HG03135 (cell line): ENCODE data around the gene KCNS3.
"Not testable (repeated sequence)": the region's sequence is repeated elsewhere in the genome, so short reads cannot be mapped to it uniquely, and the experiment has no call there.

Source experiments
- ATAC-seq: cut with Tn5 transposase; IDR thresholded peaks from one replicate; pipeline ENCODE4 v1.9.1; 2021; ENCODE audit warnings: mild to moderate bottlenecking, moderate library complexity; ENCODE audit not compliant: unreplicated experiment

Gene KCNS3

DNA sequence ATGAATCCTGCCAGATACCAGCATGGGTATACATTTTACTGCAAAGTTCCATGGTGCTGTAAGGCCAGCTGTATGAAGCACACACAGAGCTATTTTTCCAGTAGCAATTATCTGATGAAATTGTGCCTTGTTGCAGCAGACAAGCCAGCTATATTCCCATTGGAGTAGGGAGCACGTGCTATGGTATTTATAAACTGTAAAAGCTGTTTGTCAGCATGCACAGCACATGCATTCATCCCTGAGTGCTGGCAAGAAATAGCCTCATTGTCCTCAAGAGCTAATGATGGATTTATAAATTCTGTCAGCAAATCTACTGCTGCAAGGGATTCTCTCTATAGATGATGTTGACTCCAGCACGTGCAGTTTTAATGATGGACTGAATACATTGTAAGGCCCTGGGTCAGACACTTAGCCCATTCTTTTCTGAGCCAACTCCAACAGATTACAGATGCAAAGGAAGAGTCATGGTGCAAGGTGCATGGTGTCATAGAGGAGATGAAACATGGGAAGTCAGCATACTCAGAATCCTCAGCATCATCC lies 61.7 kb downstream of the KCNS3 start:
- ATAC-seq: no peak

DNA sequence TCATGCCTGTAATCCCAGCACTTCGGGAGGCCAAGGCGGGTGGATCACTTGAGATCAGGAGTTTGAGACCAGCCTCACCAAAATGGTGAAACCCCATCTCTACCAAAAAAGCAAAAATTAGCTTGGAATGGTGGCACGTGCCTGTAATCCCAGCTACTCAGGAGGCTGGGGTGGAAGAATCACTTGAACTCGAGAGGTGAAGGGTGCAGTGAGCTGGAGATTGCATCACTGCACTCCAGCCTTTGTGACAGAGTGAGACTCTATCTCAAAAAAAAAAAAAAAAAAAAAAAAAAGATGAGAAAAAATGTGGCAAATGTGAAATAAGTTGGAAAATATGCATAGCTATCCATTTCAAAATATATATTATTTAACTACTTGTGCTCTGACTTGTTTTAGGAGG lies 65.0 kb downstream of the KCNS3 start:
- ATAC-seq: no peak

DNA sequence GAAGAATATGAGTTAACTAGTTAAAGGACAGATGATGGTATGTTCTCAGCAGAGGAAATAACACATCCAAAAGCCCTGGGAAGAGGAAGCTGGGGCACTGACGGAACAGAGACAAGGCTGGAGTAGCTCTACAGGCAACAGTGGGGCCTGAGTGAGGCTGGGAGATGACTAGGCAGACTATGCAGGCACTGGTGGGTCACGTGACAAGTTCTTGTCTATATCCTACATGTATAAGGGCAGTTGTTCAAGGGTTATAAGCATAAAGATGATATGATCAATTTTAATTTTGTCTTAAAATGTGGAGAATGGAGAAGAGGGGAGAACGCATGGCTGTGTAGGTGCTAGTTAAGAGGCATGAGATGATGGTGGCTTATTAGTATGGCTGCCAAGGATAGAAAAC lies 68.6 kb downstream of the KCNS3 start:
- no peak for ATAC-seq

DNA sequence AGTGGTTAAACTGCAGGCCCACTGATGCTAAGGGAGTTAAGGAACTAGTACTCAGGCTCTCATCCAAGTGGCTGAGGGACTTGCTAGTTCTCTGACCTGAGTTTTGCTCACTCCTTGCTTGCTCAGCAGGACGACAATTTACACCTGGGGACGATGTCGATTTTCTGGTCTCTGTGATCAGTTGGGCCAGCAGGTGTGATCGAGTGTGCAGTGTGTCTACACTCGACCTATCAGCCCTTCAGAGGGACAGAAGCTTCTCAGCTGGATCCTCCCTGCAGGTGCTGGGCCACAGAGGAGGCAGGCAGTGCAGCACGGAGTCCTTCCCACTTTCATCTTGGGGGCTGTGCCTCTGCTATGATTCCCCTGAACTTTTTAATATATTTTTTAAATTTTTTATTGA lies 71.5 kb downstream of the KCNS3 start:
- ATAC-seq: no peak

DNA sequence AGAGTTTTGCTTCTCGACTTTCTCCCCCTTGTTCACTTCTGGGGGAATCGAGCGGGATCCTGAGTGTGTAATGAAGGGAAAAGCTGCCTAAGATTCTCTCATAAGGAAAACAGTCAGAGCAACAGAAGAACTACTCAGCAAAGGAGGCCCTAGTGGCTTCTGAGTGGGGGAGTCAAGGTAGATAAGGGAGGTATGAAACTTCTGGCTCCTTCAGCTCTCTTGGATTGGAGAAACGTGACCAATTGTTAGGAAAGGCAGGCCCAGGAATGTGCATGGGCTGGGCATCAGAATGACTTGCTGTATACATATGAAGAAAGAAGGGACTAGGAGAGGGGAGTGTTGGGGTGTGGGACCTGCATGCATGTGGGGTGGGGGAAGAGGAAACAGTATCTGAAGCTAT lies 73.1 kb downstream of the KCNS3 start:
- ATAC-seq: no peak

DNA sequence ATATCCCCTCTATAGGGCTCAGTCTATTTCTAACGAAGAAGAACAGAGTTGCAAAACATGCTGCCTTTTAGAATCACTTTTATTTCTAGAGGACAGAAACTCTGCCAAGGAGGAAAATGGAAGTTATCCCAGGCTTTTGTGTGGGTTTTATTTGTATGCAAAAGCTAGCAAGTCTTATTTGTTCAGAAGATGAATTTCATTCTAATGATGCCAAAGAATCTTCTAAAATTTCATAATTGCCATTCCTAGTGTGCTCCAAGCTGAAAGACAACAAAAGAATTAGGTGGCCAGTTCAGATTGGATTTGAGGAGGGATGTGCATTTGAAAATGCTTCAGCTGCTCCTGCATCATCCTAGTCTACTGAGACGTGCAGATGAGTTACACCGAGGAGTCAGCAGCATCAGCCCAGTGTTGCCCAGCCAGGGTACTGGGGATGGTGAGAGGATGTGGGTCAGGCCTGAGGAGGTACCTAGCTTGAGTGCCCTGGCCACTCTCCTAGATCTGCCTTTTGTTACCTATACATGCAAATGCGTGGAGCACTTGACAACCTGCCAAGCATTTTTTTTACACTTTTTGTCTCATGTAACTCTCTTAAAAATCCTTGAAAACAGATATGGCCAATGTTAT lies 80.1 kb downstream of the KCNS3 start:
- no peak for ATAC-seq

DNA sequence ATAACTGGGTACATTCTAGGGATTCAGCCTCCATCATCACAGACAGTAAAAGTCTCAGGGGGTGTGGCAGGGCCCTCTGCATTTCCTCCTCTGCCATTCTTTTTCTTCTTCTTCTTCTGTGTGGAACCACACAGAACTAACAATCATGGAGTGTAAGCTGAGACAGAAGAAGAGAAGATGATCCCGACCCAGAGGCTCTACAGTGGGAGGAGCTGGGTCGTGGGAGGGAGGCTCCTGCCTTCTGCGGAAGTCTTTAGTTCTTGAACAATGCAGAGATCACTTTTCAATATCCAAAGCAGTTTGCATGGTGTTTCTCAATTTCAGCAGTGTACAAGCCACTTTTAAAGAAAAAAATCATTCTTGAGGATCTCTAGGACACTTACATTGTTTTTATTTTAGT lies 80.9 kb downstream of the KCNS3 start:
- no peak for ATAC-seq

DNA sequence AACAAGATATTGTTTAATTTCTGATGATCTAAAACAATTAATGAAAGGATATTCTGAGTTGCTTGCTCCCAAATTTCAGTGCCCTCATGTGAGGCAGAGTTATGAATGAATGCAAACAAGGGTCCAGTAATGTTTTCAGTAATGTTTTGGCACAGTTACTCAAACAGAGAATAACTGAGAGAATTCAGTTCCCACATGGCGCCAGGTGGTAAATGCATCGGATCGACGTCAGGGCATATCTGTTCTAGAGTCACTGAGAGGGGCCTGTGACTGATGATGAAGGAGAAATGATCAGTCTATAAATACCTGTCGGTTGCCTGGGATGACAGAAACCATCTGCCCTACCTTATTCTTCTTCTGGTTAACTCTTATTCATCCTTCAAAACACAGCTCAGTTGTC lies 81.4 kb downstream of the KCNS3 start:
- ATAC-seq: no peak

DNA sequence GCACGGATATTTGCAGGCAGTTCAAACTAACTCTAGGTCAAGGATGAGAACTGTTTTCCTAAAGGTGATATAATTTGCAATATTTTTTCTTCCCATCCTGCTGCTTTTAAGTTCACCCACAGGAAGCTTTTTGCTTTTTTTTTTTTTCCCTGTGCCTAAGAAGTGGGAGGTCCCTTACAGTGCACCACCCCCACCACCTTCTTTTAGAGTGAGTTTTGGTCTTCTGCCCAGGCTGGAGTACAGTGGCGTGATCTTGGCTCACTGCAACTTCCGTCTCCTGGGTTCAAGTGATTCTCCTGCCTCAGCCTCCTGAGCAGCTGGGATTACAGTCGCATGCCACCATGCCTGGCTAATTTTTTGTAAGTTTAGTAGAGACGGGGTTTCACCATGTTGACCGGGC lies 82.5 kb downstream of the KCNS3 start:
- ATAC-seq: no peak

DNA sequence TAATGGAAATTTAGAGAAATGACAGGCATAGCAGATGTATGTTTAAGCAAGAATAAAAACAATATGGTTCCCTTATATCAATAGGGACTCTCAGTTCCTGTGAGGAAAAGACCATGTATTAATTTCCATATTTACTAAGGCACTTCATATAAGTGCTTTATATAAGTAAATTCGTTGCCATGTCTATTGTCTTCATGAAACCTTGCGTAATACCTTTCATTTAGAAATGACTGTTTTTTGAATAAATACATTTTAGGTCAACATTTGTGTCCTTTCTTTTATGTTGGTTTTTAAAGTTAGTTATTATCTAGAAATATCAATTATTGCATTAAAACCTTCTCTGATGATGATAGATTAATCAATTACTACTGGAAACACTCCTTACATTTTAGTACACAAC lies 83.3 kb downstream of the KCNS3 start:
- ATAC-seq: no peak

DNA sequence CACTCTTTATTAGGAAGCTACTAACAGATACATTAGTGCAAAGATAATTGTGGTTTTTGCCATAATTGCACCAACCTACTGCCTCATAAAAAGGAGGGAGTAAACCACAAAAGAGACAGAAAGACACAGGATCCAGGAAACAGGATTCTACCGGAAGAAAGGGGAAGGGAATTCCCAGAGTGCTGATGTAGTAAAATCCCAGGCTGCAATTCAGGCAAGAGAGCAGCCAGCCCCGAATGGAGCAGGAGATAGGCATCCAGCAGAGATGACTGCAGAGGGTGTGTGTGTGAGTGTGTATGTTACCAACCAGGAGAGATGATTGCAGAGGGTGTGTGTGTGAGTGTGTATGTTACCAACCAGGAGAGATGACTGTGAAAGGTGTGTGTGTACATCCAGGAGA lies 84.4 kb downstream of the KCNS3 start:
- no peak for ATAC-seq

DNA sequence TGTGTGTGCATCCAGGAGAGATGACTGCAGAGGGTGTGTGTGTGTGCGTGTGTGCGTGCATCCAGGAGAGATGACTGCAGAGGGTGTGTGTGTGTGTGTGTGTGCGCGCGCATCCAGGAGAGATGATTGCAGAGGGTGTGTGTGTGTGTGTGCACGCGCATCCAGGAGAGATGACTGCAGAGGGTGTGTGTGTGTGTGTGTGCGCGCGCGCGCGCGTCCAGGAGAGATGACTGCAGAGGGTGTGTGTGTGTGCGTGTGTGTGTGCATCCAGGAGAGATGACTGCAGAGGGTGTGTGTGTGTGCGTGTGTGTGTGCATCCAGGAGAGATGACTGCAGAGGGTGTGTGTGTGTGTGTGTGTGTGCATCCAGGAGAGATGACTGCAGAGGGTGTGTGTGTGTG lies 85.1 kb downstream of the KCNS3 start:
- not testable (repeated sequence) for ATAC-seq

DNA sequence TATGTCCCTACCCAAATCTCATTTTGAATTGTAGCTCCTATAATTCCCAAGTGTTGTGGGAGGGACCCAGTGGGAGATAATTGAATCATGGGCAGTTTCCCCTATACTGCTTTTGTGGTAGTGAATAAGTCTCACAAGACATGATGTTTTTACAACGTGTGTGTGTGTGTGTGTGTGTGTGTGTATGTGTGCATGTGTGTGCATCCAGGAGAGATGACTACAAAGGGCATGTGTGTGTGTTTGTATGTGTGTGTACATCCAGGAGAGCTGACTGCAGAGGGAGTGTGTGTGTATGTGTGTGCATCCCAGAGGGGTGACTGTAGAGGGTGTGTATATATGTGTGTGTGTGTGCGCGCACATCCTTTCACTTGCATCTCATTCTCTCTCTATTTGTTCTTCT lies 86.7 kb downstream of the KCNS3 start:
- ATAC-seq: no peak

DNA sequence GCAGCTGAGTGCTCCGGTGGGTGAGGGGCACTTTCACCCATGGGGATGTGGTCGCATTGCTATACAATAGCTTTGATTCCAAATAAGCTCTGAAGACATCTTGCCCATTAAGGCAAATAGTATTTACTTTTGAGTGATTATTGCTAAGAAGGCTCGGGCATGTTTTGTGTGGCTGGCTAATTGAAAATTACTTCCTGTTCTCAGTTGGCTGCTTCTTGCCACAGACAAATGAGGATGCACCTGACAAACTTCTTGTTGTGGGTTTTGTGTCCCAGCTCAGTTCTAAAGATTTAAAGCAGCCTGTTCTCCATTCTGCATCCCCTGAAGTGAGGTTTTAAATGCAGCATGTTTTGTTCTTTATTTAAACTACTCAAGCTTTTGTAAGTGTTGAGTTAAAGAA lies 88.3 kb downstream of the KCNS3 start:
- no peak for ATAC-seq

DNA sequence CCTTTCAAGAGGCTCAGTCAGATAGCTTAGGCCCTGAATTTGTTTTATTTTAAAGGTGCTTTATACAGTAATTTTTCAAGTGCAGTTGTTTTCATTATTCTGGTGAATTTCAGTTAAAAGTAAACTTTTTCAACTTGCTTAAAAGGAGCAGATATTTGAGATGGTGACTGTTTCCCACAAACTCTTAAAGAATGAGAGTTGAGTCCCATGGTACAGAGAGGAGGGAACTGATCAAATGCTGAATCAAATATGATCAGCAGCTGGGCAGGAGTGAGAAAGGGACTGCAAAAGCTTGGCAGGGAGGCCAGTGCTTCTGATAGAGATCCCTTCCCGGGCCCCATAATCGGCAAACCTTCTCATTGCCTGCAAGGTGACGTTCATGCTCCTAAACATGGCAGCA lies 91.2 kb downstream of the KCNS3 start:
- ATAC-seq: no peak

DNA sequence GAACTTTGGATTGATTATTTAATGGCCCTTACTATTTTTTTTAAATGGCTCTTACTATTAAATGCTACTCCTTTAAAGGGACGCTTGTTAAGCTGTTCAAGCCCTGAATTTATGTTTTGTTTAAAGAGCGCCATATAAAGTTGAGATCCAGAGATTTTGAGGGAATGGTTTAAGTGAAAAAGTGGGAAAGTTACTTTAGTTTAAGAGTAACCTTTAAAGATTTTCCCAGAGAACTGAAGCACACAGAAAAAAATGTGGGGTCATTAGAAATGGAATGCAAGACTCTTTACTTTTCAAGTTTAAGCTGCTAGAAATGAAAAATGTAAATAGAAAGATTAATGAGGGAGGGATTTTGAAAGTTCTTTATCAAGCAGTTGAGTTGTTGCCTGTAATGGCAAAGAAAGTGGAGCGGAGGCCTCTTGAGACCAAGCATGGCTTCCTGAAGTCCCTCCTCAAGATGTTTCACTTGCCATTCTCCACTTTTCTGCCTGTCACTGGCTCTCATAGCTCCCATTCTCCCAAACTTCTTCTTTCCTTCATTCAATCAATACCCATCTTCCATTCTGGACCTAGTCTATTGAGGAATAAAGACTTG lies 93.2 kb downstream of the KCNS3 start:
- no peak for ATAC-seq

DNA sequence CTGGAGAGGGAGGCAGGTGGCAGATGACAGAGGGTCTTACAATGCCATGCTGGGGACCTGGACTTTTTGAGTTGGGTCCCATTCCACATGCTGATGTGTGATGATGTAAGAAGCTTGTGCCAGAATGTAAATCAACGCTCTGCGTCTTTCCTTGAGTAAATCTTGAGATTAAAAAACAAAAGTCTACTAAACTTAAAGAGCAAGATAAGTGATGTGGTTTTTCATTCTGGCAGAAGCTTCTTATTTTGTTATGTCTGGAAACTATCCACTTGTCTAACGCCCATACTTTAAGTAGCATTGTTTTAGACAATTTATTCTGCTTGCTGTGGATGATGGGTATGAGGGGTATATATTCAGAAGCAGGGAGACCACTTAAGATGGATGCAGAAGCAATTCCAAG lies 94.5 kb downstream of the KCNS3 start:
- no peak for ATAC-seq

DNA sequence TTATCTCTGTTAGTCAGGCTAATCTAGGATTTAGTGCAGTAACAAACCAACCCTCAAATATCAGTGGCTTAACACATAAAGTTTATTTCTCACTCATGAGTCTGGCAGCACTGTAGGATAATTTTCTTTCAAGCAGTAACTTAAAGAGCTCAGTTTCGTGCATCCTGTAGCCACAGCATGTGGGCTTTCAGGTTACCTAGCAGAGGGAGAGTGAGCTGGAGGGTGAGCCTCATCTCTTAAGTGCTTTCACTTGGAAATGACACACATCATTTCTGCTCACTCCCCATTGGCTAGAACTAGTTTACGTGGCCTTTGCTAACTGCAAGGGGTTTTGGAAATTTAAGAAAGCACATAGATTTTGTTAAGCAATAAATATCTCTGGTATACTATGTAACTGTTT lies 96.9 kb downstream of the KCNS3 start:
- ATAC-seq: no peak

DNA sequence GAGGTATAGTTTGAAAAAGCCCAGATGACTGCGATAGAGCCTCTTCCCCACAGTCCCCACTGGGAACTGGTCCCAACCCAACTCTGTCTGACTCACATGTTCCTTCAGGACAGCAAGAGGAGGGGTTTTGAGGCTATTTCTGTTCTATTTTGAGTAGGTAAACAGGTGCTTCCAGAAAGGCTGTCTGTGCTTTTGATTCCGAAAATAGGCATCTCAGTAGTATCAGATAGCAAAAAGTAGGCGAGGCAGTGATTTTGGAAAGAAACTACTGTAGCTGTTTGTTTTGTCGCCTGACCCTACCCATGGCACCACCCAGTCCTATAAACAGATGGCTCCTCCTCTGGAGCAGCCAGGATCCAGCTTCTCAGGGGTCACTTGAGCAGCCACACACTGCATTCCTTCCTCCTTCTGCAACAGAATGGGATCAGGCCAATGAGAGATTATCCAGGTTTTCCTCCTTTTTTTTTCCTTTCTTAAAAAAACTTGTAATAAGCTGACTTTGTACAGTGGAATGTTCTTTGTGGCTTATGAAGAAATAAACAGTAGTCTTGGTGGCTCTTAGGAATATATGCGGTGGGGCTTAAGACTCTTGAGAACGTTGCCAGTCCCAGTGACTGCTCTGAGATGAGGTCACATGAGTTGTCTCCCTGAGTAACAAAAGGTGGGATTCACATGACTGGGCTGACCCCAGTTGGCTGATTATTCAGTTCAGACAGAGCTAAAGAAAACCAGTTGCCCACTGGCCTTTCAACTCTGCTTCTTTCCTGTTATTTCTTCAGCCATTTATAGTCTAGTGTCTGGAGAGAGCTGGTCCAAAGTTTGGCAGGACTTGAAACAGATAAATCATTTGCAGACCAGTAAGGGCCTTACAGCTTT lies 98.6 kb downstream of the KCNS3 start:
- no peak for ATAC-seq

DNA sequence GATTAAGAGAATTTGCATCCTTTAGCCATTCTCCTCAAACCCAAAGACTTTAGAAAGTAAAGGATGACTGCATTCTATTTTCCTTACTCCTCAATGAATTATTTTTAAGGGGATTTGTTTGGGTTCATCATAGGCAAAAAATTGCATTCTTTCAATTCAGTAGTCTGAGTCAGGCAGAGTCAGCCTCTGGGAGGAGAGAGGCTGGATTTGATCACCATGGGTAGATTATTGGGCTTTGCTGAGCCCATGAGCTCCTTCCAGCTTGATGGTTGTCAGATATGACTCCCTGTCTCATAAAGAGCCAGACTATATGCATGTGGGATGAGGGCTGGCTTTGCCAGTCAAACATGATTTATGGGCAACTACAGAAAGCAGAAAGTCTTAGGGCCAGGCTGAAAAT lies 101.2 kb downstream of the KCNS3 start:
- no peak for ATAC-seq

DNA sequence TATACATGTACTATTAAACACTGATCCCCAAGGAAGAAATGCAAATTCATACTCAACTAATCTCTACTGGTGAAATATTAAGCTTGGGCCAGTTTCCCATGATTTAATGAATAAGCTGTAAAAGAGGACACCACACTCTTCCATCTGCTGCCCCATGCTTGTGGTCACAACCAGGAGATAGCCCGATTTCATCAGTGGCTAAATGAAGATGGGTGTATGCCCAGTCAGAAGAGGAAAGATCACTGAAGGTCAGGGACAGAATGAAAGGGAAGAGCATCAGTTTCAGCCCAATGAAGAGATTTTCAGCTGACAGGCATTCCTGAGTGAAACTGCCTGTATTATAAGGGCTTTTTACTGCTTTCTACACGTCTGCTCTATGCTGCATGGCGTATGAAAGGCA lies 103.5 kb downstream of the KCNS3 start:
- no peak for ATAC-seq
